ENCODE data around the gene MAP2K3.

DNA sequence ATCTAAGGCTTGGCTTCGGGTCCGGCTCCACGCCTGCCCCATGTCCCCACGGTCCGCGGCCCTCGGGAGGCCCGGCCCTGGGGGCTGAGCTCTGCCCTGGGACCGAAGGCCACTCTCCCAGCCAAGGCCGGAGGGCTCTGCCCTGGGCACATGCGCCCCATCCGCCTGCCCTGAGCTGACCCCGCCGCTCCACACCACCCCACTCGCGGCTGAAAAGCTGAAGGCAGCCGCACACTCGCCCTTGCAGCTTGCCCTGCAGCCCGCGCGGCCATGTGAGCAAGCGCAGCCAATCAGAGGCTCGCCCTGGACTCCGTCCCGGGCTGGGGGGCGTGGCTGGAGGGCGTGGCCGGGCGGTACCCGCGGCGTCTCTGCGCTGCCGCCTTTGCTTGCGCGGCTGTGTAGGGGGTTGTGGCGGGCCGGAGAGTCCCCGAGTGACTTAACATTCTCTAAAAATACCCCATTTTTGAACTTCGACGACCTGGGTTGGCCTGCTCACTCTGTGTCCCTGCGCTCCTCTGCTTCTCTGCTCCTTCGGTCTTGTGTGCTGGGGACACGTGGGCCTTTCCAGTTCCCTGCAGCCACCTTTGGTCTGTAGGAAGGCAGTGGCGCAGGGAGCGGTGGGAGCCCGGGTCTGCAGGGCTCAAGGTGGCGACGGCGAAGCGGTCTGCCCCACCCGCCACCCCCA, 8.8 kb upstream of the MAP2K3 start:
- TF ChIP-seq, protein P1, sequence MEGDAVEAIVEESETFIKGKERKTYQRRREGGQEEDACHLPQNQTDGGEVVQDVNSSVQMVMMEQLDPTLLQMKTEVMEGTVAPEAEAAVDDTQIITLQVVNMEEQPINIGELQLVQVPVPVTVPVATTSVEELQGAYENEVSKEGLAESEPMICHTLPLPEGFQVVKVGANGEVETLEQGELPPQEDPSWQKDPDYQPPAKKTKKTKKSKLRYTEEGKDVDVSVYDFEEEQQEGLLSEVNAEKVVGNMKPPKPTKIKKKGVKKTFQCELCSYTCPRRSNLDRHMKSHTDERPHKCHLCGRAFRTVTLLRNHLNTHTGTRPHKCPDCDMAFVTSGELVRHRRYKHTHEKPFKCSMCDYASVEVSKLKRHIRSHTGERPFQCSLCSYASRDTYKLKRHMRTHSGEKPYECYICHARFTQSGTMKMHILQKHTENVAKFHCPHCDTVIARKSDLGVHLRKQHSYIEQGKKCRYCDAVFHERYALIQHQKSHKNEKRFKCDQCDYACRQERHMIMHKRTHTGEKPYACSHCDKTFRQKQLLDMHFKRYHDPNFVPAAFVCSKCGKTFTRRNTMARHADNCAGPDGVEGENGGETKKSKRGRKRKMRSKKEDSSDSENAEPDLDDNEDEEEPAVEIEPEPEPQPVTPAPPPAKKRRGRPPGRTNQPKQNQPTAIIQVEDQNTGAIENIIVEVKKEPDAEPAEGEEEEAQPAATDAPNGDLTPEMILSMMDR (IDR thresholded peaks at IDR 0.05) = no peak
- no peak for TF ChIP-seq POLR2A (IDR thresholded peaks at IDR 0.05)

Measured in lower leg skin (tissue), 3 donors.